BLaER1 (cell line): ENCODE results near the gene OXSR1.
"Not testable (repeated sequence)": the region's sequence is repeated elsewhere in the genome, so short reads cannot be mapped to it uniquely, and the experiment has no call there.

Experiments used
- H3K27ac ChIP-seq: shearing (Covaris generic); formaldehyde crosslinking; 2 replicates; pipeline ENCODE4 v1.8.1; 2022
- H3K27me3 ChIP-seq: shearing (Covaris generic); formaldehyde crosslinking; 2 replicates; pipeline ENCODE4 v1.8.1; 2022
- H3K36me3 ChIP-seq: shearing (Covaris generic); formaldehyde crosslinking; 2 replicates; pipeline ENCODE4 v1.8.1; 2022
- H3K4me1 ChIP-seq: shearing (Covaris generic); formaldehyde crosslinking; 2 replicates; pipeline ENCODE4 v1.8.1; 2022
- H3K4me2 ChIP-seq: shearing (Covaris generic); formaldehyde crosslinking; 2 replicates; pipeline ENCODE4 v1.8.1; 2022
- H3K4me3 ChIP-seq: shearing (Covaris generic); formaldehyde crosslinking; 2 replicates; pipeline ENCODE4 v1.8.1; 2022
- H3K9ac ChIP-seq: shearing (Covaris generic); formaldehyde crosslinking; 2 replicates; pipeline ENCODE4 v1.8.1; 2022
- H3K9me3 ChIP-seq: shearing (Covaris generic); formaldehyde crosslinking; 2 replicates; pipeline ENCODE4 v1.8.1; 2022
- H4K20me1 ChIP-seq: shearing (Covaris generic); formaldehyde crosslinking; 2 replicates; pipeline ENCODE4 v1.8.1; 2022
- Cebpa-rat ChIP-seq: shearing (Covaris generic); IDR thresholded peaks from 2 replicates; pipeline ENCODE4 v1.8.1; 2022

The OXSR1 gene

GRCh38 chr3:38128303-38128655 is 37.1 kb upstream of the OXSR1 start:
- no peak overlapping the region for H3K9ac ChIP-seq
- peaks cover 99% of the 10 kb centered on the region for H4K20me1 ChIP-seq
- peaks cover 23% of the 10 kb centered on the region for H3K4me1 ChIP-seq
- H3K4me3 ChIP-seq, result no peak overlapping the region
- H3K9me3 ChIP-seq, result no peaks in the 10 kb centered on the region
- H3K27ac ChIP-seq, result no peak overlapping the region
- no peaks in the 10 kb centered on the region for H3K27me3 ChIP-seq
- peaks cover 99% of the 10 kb centered on the region for H3K36me3 ChIP-seq
- no peak overlapping the region for H3K4me2 ChIP-seq
- no peak for TF ChIP-seq Cebpa-rat

- no peak overlapping the region for H3K4me2 ChIP-seq
- no peak overlapping the region for H3K4me3 ChIP-seq
- no peaks in the 10 kb centered on the region for H3K9me3 ChIP-seq
- no peak for TF ChIP-seq Cebpa-rat
- peaks cover 23% of the 10 kb centered on the region for H3K4me1 ChIP-seq
- peaks cover 100% of the 10 kb centered on the region for H3K36me3 ChIP-seq
- H4K20me1 ChIP-seq, result peaks cover 99% of the 10 kb centered on the region
- no peak overlapping the region for H3K9ac ChIP-seq
- H3K27ac ChIP-seq, result no peak overlapping the region
- H3K27me3 ChIP-seq, result no peaks in the 10 kb centered on the region
These were observed 36.3 kb upstream of the OXSR1 start for GRCh38 chr3:38129058-38129457.

- Histone ChIP-seq H4K20me1 (peaks cover 100% of the 10 kb centered on the region), H3K4me3 (no peak overlapping the region), H3K4me2 (peak overlapping the region; percentile 45), H3K27ac (no peak overlapping the region), H3K9ac (no peak overlapping the region), H3K4me1 (peaks cover 35% of the 10 kb centered on the region), H3K9me3 (no peaks in the 10 kb centered on the region), H3K36me3 (peaks cover 95% of the 10 kb centered on the region), H3K27me3 (no peaks in the 10 kb centered on the region)
- TF ChIP-seq Cebpa-rat, result no peak
These were observed 34.7 kb upstream of the OXSR1 start for GRCh38 chr3:38130631-38131065.

- peaks cover 38% of the 10 kb centered on the region for H3K4me1 ChIP-seq
- no peak for TF ChIP-seq Cebpa-rat
- peaks cover 84% of the 10 kb centered on the region for H3K36me3 ChIP-seq
- H4K20me1 ChIP-seq, result peaks cover 100% of the 10 kb centered on the region
- no peak overlapping the region for H3K9ac ChIP-seq
- H3K4me3 ChIP-seq, result no peak overlapping the region
- H3K9me3 ChIP-seq, result no peaks in the 10 kb centered on the region
- no peaks in the 10 kb centered on the region for H3K27me3 ChIP-seq
- no peak overlapping the region for H3K27ac ChIP-seq
- no peak overlapping the region for H3K4me2 ChIP-seq
These were observed 33.5 kb upstream of the OXSR1 start for GRCh38 chr3:38131621-38132369.

GRCh38 chr3:38133209-38133556 is 32.2 kb upstream of the OXSR1 start:
- Histone ChIP-seq H4K20me1 (peaks cover 87% of the 10 kb centered on the region), H3K9ac (no peak overlapping the region), H3K27me3 (no peaks in the 10 kb centered on the region), H3K4me3 (no peak overlapping the region), H3K9me3 (no peaks in the 10 kb centered on the region), H3K4me2 (no peak overlapping the region), H3K27ac (no peak overlapping the region), H3K36me3 (peaks cover 70% of the 10 kb centered on the region), H3K4me1 (peaks cover 48% of the 10 kb centered on the region)
- TF ChIP-seq Cebpa-rat, result no peak

GRCh38 chr3:38133557-38134405 is 31.6 kb upstream of the OXSR1 start:
- no peak overlapping the region for H3K27ac ChIP-seq
- no peak overlapping the region for H3K9ac ChIP-seq
- TF ChIP-seq Cebpa-rat, result no peak
- H3K36me3 ChIP-seq, result peaks cover 64% of the 10 kb centered on the region
- H3K4me2 ChIP-seq, result no peak overlapping the region
- no peaks in the 10 kb centered on the region for H3K27me3 ChIP-seq
- no peaks in the 10 kb centered on the region for H3K9me3 ChIP-seq
- H4K20me1 ChIP-seq, result peaks cover 81% of the 10 kb centered on the region
- H3K4me3 ChIP-seq, result no peak overlapping the region
- H3K4me1 ChIP-seq, result peaks cover 48% of the 10 kb centered on the region

GRCh38 chr3:38134517-38135143 is 30.7 kb upstream of the OXSR1 start:
- Histone ChIP-seq H3K4me2 (peak overlapping the region; percentile 97), H3K36me3 (peaks cover 56% of the 10 kb centered on the region), H3K4me1 (peaks cover 53% of the 10 kb centered on the region), H3K9ac (0 out of 2 replicates have a peak overlapping the region, but pooled peaks have one; percentile 91), H4K20me1 (peaks cover 75% of the 10 kb centered on the region)
- not testable (repeated sequence) for H3K4me3 ChIP-seq, H3K27me3 ChIP-seq, H3K27ac ChIP-seq, H3K9me3 ChIP-seq

- H3K4me3 ChIP-seq, result peak overlapping the region; percentile 95
- H3K27me3 ChIP-seq, H3K9me3 ChIP-seq: not testable (repeated sequence)
- H3K36me3 ChIP-seq, result peaks cover 50% of the 10 kb centered on the region
- H4K20me1 ChIP-seq, result peaks cover 75% of the 10 kb centered on the region
- H3K4me2 ChIP-seq, result peak overlapping the region; percentile 97
- peak overlapping the region; percentile 82 for H3K27ac ChIP-seq
- H3K9ac ChIP-seq, result peak overlapping the region; percentile 91
- peaks cover 53% of the 10 kb centered on the region for H3K4me1 ChIP-seq
These were observed 29.6 kb upstream of the OXSR1 start for GRCh38 chr3:38135621-38136277.

GRCh38 chr3:38136393-38136776 is 29.0 kb upstream of the OXSR1 start:
- peaks cover 55% of the 10 kb centered on the region for H3K4me1 ChIP-seq
- H3K4me3 ChIP-seq, result peak overlapping the region; percentile 95
- H3K9ac ChIP-seq, result peak overlapping the region; percentile 91

More at GRCh38 chr3:38136393-38136776, 29.0 kb upstream of the OXSR1 start:
- no peaks in the 10 kb centered on the region for H3K9me3 ChIP-seq
- peak overlapping the region; percentile 82 for H3K27ac ChIP-seq
- no peaks in the 10 kb centered on the region for H3K27me3 ChIP-seq
- TF ChIP-seq Cebpa-rat, result no peak
- peak overlapping the region; percentile 97 for H3K4me2 ChIP-seq
- H4K20me1 ChIP-seq, result peaks cover 75% of the 10 kb centered on the region
- H3K36me3 ChIP-seq, result peaks cover 50% of the 10 kb centered on the region
